Astrocyte of the spinal cord (primary cell): Measurements from ENCODE around the gene SDF2.

ENCODE experiments used
- DNase-seq: peaks from one replicate; pipeline ENCODE4 v3.0.0; 2011; ENCODE audit warnings: low read depth, low spot score
- H3K4me3 ChIP-seq: 2 replicates; pipeline ENCODE4 v1.5.1; 2011; ENCODE audit warnings: low read depth, mild to moderate bottlenecking, low read length, moderate library complexity
- in situ Hi-C: cut with HindIII; loops from 2 replicates; pipeline ENCODE4 v1.10.0; 2017; ENCODE audit warnings: low sequenced_read_pairs
- TF ChIP-seq, protein P1 (sequence below): IDR thresholded peaks from 2 replicates; pipeline ENCODE4 v1.5.1; 2012; ENCODE audit warnings: low read depth, mild to moderate bottlenecking, low read length, inconsistent platforms

The SDF2 gene

DNA sequence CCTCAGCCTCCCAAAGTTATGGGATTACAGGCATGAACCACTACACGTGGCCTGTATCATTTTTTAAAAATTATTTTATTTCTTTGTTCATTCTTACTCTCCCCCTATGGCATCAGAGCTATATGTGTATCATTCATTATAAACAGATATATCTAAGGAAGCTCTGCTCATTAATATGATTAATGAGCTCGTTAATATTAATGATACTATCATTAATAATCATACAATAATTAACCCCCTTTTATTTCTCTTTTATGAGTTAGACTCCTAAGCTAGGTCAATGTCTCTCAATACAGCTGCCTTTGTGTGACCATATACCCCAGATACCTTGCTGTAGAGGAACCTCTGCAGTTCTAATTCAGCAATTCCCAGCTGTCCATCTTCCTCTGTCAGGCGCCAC is 43.2 kb downstream of the SDF2 start:
- in situ Hi-C loops: no loop called here

DNA sequence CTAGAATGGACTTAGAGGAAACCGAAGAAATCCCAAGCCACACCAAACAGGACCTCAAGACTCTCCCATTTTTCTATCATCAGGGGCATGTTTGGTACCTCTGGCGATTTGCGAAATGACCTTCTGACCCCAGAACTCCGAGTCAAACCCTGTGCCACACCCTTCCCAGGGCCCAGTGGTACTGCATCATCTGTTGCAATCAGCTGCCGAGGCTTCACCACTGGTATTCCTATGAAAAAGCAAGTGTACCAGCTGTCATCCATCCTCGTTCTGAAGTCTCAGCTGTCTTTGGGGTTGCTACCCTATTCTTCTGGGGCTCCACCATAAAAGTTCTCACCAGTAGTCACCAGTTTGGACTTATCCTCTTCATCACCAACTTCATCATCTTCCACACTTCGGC is 45.4 kb downstream of the SDF2 start:
- no peak for DNase-seq
- in situ Hi-C loops: no loop called here
- no peak overlapping the region for H3K4me3 ChIP-seq
- TF ChIP-seq, protein P1, sequence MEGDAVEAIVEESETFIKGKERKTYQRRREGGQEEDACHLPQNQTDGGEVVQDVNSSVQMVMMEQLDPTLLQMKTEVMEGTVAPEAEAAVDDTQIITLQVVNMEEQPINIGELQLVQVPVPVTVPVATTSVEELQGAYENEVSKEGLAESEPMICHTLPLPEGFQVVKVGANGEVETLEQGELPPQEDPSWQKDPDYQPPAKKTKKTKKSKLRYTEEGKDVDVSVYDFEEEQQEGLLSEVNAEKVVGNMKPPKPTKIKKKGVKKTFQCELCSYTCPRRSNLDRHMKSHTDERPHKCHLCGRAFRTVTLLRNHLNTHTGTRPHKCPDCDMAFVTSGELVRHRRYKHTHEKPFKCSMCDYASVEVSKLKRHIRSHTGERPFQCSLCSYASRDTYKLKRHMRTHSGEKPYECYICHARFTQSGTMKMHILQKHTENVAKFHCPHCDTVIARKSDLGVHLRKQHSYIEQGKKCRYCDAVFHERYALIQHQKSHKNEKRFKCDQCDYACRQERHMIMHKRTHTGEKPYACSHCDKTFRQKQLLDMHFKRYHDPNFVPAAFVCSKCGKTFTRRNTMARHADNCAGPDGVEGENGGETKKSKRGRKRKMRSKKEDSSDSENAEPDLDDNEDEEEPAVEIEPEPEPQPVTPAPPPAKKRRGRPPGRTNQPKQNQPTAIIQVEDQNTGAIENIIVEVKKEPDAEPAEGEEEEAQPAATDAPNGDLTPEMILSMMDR: no peak

More for the DNA sequence above, 43.2 kb downstream of the SDF2 start:
- H3K4me3 ChIP-seq: no peak overlapping the region
- TF ChIP-seq, protein P1: no peak
- no peak for DNase-seq

DNA sequence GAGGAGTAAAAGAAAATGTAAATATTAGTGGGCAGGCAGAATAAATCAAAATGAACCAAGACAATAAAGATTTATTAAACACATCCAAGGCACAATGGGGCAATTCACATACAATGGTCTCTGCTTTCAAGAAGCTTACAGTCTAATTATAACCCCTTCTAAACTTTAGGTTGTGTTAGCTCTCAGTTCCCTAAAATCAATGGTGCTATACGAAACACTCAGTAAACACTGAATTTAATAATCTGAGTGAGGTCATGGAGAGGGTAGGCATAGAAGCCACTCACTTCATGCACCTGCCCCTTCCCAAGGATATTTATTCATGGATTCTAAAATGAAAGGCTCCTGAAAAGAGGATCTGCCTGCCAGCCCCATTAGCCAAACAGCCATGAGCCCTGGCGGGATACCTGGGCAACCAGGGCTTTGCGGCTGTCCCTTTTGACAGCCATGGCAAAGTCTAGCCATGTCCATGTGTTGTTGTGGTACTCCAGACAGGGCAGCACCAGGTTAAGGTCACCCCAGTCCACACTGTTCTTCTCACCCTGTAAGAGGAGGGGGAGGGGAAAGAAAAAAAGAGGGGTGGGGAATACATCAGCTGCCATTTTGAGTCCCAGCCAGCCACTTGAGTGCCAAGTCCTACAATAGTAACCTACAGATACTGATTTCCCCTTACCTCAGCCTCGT is 46.3 kb downstream of the SDF2 start:
- TF ChIP-seq, protein P1: no peak
- DNase-seq: no peak
- in situ Hi-C loops: no loop called here
- H3K4me3 ChIP-seq: no peak overlapping the region

DNA sequence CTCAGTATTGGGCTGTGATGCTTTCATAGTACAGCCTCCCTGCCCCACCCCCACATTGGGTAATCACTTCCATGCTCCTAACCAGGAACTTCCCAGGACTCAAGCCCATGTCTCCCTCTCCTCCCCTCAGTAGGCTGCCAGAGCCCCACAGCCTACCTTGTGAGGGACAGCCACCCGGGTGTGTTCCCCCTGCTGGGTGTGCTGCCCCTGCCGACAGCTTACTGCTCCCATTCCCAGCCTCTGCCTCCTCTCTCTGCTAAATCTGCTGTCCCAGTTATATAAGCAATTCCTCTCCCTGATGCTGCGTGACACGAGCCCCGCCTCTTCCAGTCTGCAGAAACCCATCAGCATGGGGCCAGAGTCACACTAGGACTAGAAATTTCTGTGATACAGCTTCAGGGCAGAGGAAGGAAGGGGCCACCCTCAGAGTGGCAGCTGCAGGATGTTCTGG is 47.8 kb downstream of the SDF2 start, which contains the start of gene RSKR:
Gene RSKR (minus strand): TSS at position 255 of the 451 bp plus-strand sequence. CDS start 24 bp downstream, at position 231.
- no peak for DNase-seq
- in situ Hi-C loops: no loop called here
- H3K4me3 ChIP-seq: no peak within 1 kb of the TSS
- TF ChIP-seq, protein P1: no peak

DNA sequence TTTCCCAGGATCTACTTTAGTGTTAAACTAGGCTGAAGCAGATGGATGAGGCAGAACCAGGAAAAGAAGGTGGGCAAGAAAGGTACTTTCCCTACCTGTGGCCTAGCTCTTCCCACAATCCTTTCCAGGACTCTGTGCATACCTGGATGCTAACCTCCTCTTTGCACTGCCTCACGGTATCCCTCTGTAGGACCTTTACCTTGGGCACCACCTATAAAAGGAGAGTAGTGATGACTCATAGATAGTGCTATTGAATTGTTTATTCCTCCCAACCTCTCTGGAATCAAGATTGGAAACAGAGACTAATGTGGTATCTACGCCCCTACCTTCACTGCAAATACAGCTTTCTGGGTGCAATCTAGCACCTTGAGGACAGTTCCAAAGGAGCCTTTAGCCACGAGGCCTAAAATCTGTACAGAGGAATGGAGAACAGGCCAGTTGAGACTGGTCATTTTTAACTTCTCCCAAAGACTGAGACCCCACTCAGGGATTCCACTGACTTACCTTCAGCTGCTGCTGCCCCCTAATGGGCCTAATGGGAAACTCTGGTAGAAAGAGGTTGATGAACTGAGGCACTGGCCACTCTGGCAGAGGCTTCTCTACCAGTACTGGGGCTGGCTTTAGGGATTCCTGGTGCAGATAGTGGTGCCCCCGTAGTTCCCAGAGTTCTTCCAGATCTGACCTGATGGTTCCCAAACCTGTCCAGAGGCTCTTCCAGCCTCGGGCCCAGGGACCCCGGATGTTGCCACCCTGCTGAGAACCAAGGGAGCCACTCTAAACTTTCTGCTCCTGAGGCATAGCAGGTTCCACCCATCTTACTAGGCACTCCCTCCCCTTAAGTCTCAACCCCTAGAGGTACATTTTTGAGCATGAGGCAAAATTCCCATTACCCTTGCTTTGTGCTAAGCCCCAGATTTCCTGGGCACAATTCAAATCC is 48.5 kb downstream of the SDF2 start:
- TF ChIP-seq, protein P1: peak; percentile 86
- DNase-seq: peak; percentile 38
- in situ Hi-C loops: no loop called here
- no peak overlapping the region for H3K4me3 ChIP-seq

DNA sequence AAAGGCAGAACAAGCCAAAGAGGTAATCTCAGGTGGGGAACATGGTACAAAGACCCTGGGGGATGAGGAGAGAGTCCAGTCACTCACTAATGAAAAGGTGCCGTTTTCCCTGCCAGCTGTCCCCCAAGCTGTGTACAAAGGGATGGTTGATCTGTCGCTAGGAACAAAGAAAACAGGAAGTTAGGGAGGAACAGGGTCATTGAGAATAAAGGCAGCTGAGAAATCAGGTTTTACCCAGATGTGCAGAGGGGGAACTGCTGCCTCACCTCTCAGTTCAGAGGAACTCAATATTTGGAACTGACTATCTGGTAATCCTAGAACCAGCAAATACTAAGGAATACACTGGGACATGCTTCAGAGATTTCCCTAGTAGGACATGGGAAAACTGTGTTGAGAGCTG is 49.2 kb downstream of the SDF2 start:
- in situ Hi-C loops: no loop called here
- TF ChIP-seq, protein P1: no peak

More for the DNA sequence above, 49.2 kb downstream of the SDF2 start:
- no peak overlapping the region for H3K4me3 ChIP-seq
- no peak for DNase-seq
